Epithelial cell of esophagus (primary cell): ENCODE measurements around the gene OLFML2A.
"Not testable (repeated sequence)": the region's sequence is repeated elsewhere in the genome, so short reads cannot be mapped to it uniquely, and the experiment has no call there.

ENCODE experiments used
- DNase-seq: peaks from one replicate; pipeline ENCODE4 v3.0.0; 2010; ENCODE audit warnings: low read depth
- H3K4me3 ChIP-seq: 2 replicates; pipeline ENCODE4 v1.5.1; 2011; ENCODE audit warnings: mild to moderate bottlenecking, low read length, control low read depth
- CTCF ChIP-seq: IDR thresholded peaks from 2 replicates; pipeline ENCODE4 v1.5.1; 2011; ENCODE audit warnings: low read depth, mild to moderate bottlenecking, low read length, control low read depth, inconsistent platforms; ENCODE audit not compliant: insufficient read depth; ENCODE audit errors: missing control alignments

OLFML2A gene

GRCh38 chr9:124776954-124777648 lies at the start of gene OLFML2A:
OLFML2A (plus strand) TSS chr9:124777133; CDS start chr9:124777271, 138 bp downstream.
- TF ChIP-seq CTCF: no peak
- H3K4me3 ChIP-seq: peak within 1 kb of the TSS; percentile 53
- DNase-seq: peak; percentile 32

DNA sequence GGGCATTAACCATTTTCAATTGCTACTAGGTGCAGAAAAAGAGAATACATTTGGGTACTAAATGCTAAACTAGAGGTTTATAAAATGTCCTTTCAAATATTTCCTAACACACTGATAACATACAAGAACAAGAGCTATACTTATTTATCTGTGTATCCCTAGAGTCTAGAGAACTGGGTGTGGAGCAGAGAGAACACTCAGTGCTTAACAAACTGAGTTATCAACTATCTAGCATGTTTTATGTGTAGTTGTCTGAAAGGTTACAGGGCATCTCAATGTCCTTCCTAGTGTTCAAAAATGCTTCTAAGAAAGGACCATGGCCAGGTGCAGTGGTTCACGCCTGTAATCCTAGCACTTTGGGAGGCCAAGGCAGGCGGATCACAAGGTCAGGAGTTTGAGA lies 46.2 kb upstream of the OLFML2A start:
- no peak for TF ChIP-seq CTCF
- no peak overlapping the region for H3K4me3 ChIP-seq
- DNase-seq: no peak

DNA sequence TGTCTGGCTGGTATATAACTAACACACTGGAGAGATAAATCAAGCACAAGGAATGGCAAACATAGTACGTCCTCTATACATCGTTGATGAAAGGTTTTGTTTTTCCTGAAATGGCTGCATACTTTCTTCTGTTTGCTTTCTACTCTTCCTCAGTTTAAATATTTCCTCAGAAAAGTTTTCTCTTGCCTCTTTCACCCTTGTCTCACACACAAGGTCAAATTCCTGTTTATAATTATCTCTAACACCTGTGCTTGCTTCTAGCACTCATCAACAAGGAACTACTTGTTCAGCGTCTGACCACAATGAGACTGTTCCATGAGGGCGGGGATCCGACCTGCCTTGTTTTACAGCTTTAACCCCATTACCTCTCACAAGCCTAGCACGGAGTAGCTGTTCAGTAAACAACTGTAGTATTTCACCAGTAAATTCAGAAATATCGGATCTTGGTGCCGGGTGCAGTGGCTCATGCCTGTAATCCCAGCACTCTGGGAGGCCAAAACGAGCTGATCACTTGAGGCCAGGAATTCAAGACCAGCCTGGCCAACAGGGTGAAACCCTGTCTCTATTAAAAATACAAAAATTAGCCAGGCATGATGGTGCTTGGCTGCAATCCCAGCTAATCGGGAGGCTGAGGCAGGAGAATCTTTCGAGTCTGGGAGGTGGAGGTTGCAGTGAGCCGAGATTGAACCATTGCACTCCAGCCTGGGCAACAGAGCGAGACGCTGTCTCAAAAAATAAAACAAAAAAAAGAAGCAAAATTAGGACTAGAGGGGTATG lies 42.8 kb upstream of the OLFML2A start:
- TF ChIP-seq CTCF: no peak
- H3K4me3 ChIP-seq: no peak overlapping the region
- peak; percentile 59 for DNase-seq

DNA sequence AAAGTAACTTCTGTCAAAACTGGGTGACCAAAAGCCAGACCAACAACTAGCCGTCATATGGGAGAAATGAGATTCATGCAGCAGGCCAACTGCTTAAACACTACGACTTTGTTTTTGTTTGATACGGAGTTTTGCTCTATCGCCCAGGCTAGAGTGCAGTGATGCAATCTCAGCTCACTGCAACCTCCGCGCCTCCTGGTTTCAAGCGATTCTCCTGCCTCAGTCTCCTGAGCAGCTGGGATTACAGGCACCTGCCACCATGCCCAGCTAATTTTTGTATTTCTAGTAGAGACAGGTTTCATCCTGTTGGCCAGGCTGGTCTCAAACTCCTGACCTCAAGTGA lies 42.2 kb upstream of the OLFML2A start:
- DNase-seq, H3K4me3 ChIP-seq: not testable (repeated sequence)

GRCh38 chr9:124735121-124735520 lies 41.8 kb upstream of the OLFML2A start:
- no peak for TF ChIP-seq CTCF
- no peak overlapping the region for H3K4me3 ChIP-seq
- DNase-seq: peak; percentile 66

DNA sequence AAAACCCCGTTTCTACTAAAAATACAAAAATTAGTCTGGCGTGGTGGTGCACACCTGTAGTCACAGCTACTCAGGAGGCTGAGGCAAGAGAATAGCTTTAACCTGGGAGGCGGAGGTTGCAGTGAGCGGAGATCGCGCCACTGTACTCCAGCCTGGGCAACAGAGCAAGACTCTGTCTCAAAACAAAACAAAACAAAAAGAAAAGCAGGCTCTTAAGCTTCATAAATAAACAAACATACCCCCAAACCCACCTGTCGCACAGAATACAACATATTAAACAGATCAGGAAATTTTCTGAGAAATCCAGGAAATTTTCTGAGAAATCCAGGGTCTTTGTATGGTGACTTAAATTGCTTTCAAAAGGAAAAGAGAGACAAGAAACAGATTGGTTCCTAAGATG lies 38.9 kb upstream of the OLFML2A start:
- H3K4me3 ChIP-seq, DNase-seq: not testable (repeated sequence)

- TF ChIP-seq CTCF: no peak
- no peak overlapping the region for H3K4me3 ChIP-seq
- DNase-seq: no peak
These were observed 37.6 kb upstream of the OLFML2A start for GRCh38 chr9:124739360-124739759.

- no peak for DNase-seq
- H3K4me3 ChIP-seq: no peak overlapping the region
- TF ChIP-seq CTCF: no peak
These were observed 35.8 kb upstream of the OLFML2A start for GRCh38 chr9:124741149-124741548.
